Keratinocyte (primary cell): ENCODE results near the gene PRKD3.

Source experiments
- CTCF ChIP-seq, 3 experiments: IDR thresholded peaks in 1 of 3; conservative IDR thresholded peaks in 1 of 3; optimal IDR thresholded peaks in 1 of 3; 2 replicates in 2 of 3; 3 replicates in 1 of 3; pipeline versions ENCODE3 to v1.5.1; 2011; ENCODE audit warnings: low read length in 3 of 3, mild to moderate bottlenecking in 3 of 3, moderate library complexity in 2 of 3, control low read depth in 1 of 3, inconsistent platforms in 1 of 3; ENCODE audit not compliant: insufficient read depth in 2 of 3; ENCODE audit errors: extremely low read depth in 1 of 3
- EZH2 ChIP-seq: IDR thresholded peaks from one replicate; pipeline ENCODE4 v1.6.1; 2012; ENCODE audit warnings: inconsistent platforms, mild to moderate bottlenecking, low read length, moderate library complexity

GRCh38 chr2:37325625-37326071 is 1.0 kb upstream of the PRKD3 start:
- TF ChIP-seq CTCF (optimal IDR thresholded peaks at IDR 0.05 in 1 of 3, IDR thresholded peaks at IDR 0.05 in 1 of 3, conservative IDR thresholded peaks at IDR 0.05 in 1 of 3; ENCODE audit: extremely low read depth in 1 of 3, insufficient read depth in 2 of 3, low read length in 3 of 3) = no peak
- TF ChIP-seq EZH2 = no peak
